Measurements from ENCODE around the gene BCL2L13.

BCL2L13 gene

DNA sequence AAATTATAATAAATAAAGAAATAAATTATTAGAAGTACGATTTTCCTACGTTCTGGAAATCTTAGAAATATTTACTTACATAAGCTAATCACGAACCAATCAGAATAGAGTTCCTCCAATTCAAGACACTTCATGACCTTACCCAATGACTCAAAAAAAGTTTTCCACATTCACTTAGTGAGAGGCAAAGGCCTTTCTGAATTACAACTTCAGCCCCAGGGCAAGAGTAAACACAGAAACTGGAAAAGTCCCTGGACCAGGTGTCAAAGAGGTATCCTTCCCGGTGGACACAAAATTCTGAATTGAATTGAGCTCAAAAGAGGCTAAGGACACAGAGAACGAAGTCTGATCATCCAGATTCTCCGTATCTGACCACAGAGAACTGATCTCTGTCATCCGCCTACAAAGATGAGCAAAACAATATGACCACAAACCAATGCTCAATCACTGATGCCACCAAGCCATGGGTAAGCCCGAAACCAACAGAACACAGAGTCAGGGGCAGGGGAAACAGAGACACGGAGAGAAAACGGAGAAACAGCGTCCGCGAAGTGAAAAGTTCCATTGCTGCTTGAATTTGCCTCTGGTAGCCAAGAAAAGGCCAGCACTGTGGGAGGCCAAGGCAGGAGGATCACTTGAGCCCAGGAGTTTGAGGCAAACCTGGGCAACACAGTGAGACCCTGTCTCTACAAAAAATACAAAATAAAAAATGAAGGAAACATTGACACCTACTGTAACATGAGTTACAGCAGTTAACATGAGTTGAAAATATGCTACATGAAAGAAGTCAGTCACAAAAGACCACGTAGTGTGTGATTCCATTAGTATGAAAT, 128.9 kb downstream of the BCL2L13 start:
- no peak for DNase-seq

DNA sequence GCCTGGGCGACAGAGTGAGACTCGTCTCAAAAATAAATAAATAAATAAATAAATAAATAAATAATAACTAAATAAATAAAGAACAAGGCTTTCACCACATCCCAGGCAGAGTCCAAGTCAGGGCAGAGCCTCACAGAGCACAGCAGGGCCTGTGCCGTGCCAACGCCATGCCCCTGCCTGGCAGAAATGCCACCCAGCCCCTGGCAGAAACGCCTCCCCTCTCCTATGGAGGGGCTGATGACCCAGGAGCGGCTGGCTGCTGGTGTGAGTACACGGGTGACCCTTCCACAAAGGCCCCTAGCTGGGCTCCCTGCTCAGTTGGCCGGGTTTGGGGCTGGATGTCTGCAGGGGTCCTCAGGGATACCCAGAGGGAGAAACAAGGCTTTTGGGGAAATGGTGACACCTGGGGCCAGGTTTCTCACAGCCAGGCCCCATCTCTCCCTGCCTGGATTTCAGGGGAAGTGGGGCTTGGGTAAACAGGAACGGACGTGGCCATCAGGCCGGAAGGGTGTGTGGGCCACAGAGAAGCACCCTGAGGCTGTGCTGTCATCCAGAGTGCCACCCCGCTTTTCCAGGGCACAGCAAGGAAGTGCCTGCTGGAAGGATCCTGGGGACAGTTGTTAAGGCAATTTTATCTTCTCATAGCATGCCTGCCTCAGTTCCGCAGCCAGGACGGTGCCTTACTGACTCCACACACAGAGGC, 130.6 kb downstream of the BCL2L13 start:
- DNase-seq = no peak

DNA sequence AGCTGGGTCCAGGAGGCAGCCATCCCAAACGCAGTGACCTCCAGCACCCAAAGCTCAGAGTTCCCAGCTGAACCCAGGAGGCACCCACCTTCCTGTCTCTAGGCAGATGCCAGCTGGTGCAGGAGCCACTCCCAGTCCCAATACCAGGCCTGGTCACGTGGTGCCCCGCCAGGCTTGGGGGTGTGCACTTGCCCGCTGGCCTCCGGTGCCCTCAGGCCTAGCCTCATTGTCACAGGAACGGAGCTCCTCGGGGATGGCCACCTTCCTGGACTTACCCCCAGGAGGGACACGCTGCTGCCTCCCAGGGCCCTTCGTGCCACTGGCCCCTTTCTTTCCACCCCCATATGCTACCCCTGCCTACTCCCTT, 131.1 kb downstream of the BCL2L13 start:
- DNase-seq = no peak

DNA sequence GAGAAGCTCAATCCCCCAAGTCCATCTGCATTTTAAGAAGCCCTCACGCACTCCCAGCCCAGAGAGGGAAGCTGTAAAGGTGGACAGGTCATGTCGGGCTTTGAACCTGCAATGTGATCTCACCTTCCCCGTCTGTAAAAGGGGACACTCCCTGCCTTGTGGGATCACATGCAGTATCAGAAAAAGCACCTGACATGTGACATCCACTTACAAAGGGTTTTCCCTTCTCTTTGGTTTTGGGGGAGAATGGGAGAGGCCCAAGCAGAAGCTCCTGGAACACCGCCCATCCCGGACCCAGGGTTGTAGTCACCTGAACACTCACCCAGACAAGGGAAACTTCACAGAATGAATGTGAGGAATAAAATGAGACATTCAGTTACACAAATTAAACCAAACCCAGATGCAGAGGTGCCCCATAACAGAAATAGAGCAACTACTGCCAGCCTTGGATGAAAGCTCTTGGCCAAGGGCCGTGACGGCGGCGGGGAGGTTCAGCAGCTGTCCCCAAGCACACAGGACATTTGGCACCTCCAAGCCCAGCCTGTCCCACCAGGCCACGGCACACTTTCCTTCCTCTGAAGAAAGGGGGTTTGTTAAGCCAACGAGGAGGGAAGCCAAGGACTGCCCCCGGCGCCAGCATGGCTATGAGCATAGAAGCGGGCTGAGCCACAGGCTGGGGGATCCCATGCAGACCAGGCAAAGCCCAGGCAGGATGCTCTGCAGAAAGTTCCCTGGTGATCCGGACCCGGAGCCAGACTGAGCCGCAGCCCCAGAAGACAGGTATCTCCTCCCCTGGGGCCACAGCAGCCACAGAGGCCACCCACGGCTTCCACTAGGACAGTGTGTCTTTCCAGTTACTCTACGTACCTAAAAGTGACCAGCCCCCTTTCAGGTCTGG, 131.9 kb downstream of the BCL2L13 start:
- DNase-seq = no peak

DNA sequence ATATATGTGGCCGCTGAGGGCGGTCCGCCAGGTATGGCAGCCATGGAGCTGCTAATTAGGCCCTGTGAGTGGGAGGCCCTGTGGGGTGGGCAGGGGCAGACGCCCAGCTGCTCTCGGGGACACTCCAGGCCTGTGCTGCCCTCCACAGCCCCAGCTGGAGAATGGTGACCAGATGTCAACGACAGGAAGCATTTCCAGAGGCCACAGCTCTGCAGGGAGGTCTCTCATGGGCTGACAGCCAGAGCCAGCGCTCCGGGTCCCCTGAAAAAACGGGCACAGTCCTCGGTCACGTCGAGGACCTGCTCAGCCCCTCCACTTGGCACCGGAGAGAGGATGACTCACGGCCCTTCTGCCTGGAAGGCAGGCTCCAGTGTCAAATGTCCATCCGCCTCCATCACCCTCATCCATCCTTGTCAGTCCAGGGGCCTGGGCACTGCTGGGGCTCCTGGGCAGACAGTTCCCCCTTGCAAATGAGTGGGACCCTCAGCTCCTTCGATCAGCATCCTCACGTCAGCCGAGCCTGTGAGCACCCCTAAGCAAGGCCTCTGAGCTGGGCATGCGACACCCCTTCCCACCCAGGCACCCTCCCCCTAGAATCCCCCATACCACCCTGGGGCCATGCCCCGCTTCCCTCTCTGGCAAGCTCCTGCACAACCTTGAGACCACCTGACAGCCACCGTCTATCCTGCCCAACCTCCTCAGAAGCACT, 133.8 kb downstream of the BCL2L13 start:
- no peak for DNase-seq

DNA sequence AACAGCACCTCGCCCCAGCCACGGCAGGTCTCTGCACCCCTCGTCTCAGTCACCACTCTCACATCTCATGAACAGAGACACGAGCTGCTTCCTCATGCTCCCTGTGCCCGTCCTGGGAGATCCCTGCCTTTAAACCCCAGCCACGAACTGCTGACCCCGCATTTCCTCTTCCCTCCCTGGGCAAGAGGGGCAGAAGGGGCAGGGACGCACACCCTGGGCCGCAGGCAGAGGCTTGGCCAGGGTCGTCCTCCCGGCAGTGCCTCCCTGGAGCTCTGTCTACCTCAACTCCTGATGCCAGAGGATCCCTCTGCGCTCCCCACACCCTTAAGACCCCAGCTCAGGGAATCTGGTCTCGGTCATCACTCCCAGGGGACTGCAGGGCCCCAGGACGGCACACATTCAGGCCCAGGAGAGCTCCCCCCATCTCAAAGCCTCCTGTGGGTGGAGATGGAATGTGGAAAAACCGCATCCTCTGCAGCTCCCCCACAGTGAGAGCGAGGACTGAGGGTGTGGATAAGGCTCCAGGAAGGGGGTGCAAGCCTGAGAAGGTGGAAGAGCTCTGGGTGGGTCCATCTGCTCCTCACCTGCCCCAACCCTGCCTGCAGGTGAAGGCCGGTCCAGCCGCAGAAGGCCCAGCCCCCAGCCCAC, 134.5 kb downstream of the BCL2L13 start:
- DNase-seq = no peak

DNA sequence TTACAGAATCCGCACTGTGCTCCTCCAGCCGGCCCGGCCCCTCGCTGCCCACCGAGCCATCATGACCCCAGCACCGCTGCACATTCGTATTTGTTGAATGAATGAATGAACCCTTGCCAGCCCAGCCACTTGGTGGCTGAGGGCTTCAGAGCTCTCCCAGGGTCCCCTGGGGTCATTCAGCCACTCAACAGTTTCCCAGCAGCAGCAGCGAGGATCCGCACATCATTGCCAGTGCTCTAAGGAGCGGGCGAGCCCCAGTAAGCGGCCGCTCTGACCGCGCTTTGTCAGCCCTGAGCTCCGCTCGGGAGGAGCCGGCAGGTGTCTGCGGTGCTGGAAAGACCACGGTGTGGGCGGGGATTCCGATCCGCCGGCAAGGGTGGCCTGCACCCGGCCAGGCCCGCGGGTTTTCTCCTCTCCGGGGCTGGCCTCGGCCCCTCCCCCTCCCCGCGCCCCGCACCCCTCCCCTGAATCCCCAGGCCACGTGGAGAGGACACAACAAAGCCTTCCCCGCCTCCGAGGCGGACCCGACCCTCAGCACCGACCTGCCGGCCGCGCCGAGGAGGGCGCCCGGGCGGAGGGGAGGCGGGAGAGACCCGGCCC, 135.1 kb downstream of the BCL2L13 start:
- DNase-seq = peak; percentile 40

DNA sequence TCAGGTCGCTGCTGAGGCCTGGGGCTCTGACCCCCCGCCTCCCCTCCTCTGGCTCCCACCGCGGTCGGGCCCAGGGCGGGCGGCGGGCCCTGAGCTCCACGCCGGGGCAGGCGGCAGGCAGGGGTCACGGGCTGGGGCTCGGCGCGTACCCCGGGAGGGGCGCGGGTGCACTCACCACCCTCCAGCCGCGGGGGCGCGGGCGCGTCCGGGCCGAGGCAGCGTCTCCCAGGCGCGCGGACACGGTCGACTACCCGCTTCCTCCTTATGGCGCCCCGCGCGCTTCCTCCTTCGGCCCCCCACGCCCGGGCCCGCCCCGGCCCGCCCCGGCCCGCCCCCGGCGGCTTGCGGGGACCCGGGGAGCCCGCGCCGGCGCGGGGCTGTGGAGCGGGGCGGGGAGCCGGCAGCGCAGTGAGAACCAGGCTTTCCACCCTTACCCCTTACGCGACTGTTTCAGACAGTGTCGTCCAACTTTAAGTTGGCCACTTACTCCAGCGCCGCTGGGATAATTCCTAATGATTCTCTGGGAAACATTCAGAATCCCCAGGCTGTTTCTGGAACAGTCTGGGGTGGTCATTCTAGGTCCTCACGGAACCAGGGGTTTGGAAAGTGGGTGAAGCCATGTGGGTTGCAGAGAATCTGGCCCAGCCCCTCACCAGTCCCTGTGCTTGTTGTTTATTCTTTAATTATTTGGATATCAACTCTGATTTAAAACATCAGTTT, 135.8 kb downstream of the BCL2L13 start, which contains the start of gene BID:
Gene BID (minus strand): TSS at position 264 of the 720 bp plus-strand sequence. CDS start 24,353 bp downstream, outside the sequence.
- no peak for DNase-seq

DNA sequence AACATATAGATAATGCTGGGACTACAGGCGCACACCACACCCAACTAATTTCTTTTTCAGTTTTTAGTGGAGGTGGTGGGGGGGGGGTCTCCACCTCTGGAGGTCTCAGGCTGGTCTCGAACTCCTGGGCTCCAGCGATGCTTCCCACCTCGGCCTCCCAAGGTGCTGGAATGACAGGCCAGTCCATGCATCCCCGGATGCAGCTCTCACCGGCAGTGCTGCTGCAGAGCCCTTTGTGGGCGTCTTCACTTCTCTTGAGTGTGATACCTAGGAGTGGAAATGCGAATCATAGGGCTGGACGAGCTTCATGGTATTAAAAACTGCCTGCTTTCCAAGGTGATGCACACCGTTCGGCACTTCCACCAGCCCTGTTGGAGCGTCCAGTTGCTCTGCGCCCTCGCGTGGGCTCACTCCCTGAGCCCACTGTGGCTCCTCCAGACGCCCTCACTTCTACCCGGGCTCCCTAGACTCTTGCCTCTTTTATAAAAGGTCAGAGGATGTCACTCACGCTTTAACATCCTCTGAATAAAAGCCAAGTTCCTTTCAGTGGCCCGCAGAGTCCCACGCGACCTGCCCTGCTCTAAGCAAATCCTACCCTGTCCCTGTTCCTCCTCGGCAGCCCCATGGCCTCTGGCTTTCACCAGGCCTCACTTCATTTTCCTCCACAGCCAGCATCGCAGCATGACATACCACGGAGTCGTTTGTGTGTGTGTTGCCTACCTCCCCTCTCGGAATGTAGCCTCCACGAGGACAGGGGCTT, 136.5 kb downstream of the BCL2L13 start:
- no peak for DNase-seq

DNA sequence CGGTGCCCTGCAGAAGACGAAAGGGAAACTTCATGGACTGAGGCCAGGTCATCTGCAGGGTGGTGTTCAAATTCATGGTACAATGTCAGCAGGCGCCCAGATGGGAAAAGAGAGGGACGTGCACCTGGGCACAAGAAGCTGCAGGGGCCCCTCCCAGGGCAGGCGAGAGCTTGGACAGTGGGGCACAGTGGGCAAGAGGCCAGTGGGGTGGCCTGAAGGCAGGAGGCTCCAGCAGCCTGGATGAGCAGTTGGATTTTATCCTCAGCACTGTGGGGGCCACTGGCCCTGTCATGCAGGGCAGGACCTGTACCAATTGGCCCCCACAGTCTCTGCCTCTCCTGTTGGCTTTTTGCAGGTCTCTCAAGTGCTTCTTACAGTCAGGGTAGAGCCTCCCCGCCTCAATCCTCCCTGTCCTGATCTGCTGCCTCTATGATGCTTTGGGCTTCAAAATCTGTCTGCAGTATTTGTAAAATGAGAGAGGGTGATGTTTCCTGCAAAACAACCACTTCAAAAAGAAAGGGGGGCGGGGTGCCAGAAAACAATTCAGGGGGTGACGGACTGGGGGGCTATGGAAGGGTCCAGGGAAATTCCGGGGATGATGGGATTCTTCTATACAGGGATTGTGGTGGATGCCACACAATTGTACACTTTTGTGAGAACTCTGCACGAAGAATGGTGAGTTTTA, 137.4 kb downstream of the BCL2L13 start:
- no peak for DNase-seq

DNA sequence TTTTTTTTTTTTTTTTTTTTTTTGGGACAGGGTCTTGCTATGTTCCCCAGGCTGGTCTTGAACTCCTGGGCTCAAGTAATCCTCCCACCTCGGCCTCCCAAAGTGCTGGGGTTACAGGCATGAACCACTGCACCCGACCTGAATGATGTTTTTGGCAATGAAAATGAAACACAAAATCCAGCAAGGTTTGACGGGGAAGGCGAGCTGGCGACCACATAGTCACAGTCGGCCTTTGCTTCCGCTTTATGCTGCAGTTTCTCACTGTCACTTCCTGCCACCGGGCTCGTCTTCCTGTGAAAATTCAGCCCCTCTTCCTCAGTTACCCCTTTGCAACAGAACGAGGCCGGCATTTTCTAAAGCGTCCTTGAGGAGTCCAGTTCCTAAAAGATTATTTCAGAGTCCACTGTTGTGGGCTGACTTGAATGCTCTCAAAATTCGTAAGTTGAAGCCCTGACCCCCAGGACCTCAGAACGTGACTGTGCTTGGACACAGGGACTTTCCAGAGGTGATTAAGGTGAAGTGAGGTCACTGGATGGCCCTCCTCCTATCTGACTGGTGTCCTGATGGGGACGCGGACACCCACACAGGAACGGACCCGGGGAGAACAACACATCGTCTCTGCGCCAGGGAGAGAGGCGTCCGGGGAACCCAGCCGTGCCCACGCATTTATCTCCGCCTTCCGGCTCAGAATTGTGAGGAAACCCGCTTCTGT, 138.6 kb downstream of the BCL2L13 start:
- DNase-seq = no peak

DNA sequence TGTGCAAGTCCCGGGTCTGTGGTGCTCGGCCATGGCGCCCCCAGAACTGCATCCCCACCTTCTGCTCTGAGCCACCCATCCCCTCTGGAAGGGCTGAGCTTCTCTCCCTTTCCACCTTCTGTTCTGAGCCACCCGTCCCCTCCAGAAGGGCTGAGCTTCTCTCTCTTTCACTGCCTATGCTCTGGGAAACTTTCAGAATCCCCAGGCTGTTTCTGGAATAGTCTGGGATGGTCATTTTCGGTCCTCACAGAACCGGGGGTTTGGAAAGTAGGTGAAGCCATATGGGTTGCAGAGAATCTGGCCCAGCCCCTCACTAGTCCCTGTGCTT, 139.1 kb downstream of the BCL2L13 start:
- DNase-seq = no peak

DNA sequence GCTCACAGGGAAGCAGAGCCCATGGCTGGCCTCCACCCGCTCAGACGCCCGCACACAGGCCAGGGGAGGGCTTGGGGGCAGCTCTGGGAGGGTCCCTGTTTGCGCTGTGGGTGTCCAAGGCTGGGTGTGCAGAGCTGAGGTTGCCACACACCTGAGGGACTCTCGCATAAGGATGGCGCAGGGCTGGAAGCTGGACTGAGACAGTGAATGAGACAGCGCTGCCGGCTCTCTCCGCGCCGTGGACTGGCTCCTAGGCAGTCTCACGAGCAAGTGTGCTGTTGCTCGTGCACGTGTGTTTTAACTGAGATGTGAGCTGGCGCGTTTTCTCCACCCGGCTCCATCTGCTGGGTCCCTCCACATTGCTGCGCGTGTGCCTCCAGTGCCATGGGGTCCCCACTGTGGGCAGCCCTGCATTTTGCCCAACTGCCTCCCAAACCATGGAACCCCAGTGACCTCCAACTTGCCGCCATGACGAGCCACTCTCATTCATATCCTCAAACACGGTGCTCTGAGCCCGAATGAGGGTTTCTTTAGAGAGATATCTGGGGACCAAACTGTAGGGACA, 139.9 kb downstream of the BCL2L13 start:
- DNase-seq = no peak

DNA sequence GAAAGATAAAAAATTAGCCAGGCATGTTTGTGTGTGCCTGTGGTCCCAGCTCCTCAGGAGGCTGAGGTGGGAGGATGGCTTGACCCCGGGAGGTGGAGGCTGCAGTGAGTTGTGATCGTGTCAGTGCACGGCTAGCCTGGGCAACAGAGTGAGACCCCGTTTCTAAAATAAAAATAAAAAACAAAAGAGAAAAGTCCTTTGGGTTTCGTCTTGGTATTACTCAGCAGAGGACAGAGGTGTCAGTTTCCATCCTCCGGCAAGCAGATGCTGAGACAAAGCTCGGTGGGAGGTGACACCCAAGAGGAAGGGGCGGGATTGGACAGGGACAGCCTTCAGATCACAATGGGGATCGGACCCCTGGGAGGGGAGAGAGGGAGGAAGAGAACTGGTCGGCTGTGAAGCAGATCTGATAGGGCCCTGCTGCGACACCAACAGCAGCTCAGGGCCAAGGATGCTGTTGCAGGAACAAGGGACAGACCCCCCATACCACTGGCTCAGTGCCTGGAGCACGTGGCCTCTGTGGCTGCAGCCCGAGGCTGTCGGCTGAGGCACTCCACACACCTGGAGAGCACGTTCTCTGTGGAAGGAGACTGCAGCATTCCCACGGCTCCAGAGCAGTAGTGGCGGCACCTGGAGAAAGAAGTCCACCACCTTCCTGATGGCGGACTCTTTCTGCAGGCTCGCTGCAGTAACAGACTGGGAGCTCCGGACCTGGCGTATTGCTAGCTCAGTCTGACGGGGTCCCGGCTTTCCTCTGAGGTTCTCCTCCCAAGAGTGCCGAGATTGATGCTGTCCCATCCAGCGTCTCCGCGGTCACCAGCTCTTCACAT, 140.9 kb downstream of the BCL2L13 start:
- DNase-seq = peak; percentile 26

DNA sequence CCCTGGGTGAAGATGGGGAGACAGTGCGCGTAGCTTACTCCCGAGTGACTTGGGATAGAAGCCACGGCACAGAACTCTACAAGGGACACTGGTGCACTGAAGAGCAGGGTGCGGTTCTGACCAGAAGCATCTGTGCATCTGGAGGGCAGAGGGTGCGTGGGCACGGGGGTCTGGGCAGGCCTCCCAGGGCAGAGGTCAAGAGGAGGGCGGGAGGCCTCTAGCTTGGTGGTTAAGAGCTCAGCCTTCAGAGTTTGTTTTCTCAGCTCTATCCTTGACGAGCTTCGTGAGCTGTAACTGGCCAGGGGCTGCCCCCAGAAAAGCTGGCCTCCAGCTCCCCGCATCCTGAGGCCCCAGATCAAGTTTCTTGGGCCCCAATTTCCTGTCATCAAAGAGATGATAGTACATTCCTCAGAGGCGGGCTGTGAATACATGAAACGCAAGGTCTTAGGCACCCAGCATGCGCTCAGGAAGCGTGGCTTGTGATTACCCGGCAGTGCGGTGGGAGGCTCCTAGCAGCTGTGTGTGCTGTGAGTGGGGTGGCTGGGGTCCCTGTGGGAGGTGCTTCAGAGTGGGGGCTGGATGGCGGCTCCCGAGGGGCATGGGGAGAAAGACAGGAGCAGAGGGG, 141.7 kb downstream of the BCL2L13 start:
- DNase-seq = no peak
